ENCODE data around the gene AGAP1. TPM values are rescaled to one million over a fixed set of nuclear protein-coding genes. Genes with fewer than 3 reads are reported as not detected.

The AGAP1 gene
- total and polyA plus RNA-seq, 2 donors (not counting 3 experiments of a cell fraction or from before 2014, with no cell fraction given) = 10.2 to 20.9 TPM

DNA sequence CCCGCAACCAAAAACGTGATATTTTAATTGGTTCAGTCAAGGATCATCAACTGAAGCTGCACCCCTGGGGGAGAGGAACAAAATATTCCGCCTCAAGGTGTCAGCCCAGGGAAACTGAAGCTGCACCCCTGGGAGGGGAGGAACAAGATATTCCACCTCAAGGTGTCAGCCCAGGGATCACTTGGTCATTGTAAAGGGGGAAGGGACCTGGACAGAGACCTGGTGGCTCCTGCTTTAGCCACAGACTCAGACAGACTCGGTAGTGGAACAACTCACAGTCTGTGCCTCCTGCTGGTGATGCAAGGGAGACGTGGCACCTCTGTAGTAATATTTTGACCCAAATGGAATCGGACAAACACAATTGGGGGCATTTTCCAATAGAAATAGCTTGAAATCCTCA lies 599.3 kb downstream of the AGAP1 start:
- no peaks in the 10 kb centered on the region for H3K36me3 ChIP-seq (ENCODE audit: control insufficient read depth in 2 of 2, extremely low read depth in 1 of 2, insufficient read depth in 2 of 2, low read length in 2 of 2)
- ChIA-PET POLR2A (no interaction called here), CTCF (interaction anchor here (0.7 to 1.0 kb wide), 2 partner anchors 12 to 20 kb away, joined by 3 read pairs; no protein-coding TSS in a partner anchor)
- no peak overlapping the region for H3K4me3 ChIP-seq (replicated peaks in 1 of 3; ENCODE audit: insufficient read depth in 1 of 3, low read depth in 1 of 3, low read length in 3 of 3)
- no peaks in the 10 kb centered on the region for H3K79me2 ChIP-seq (ENCODE audit: control insufficient read depth, insufficient read depth, low read length)
- no peak overlapping the region for H3K27ac ChIP-seq (ENCODE audit: insufficient read depth, low read depth, low read length)
- H3K27me3 ChIP-seq (ENCODE audit: control insufficient read depth in 2 of 2, insufficient read depth in 2 of 2, low read length in 2 of 2) = no peaks in the 10 kb centered on the region
- no peaks in the 10 kb centered on the region for H4K20me1 ChIP-seq (replicated peaks; ENCODE audit: control insufficient read depth, extremely low read depth, insufficient read depth, low read length)
- FAIRE-seq (no peak), DNase-seq (ENCODE audit: low read depth, low spot score) (no peak)
- intact Hi-C loops (cut with micrococcal nuclease) = no loop called here
- dilution Hi-C loops (cut with MboI; ENCODE audit: extremely low pct_ligation_motif_present, low sequenced_read_pairs) = no loop called here
- H3K9me1 ChIP-seq (replicated peaks; ENCODE audit: control insufficient read depth, extremely low read depth, insufficient read depth, low read length) = no peaks in the 10 kb centered on the region
- H3K9ac ChIP-seq (replicated peaks; ENCODE audit: extremely low read depth, insufficient read depth, low read length) = no peak overlapping the region
- H2AFZ ChIP-seq (ENCODE audit: low read depth, low read length) = no peak overlapping the region
- no peaks in the 10 kb centered on the region for H3K4me1 ChIP-seq (ENCODE audit: control insufficient read depth, extremely low read depth, insufficient read depth, low read length)
- TF ChIP-seq POLR2A (IDR thresholded peaks at IDR 0.05; ENCODE audit: low read depth, low read length) = no peak
- H3K4me2 ChIP-seq (ENCODE audit: insufficient read depth, low read length) = no peak overlapping the region
- BruUV-seq (replicated peaks) = no TSS peak
- H3K9me3 ChIP-seq (replicated peaks; ENCODE audit: control insufficient read depth, insufficient read depth, low read length) = no peaks in the 10 kb centered on the region

DNA sequence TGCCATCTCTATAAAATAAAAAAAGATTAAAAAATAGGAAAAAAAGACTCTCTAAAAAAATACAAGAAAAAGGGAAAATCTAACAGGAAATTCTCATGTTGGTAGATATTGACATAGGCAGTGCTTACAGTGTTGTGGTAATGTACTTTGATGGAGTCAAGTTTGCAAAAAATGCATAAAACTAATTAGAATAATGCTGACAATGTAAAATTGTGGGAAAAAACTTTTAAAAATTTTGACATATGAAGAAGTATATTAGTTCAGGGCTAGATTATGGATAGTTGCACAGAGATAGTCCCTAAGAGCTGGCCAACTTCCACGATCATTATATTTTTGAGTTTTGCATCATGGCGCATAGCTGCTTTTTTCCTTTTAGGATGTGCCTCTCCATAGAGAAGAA lies 601.7 kb downstream of the AGAP1 start:
- H3K4me2 ChIP-seq (ENCODE audit: insufficient read depth, low read length) = no peak overlapping the region
- no peaks in the 10 kb centered on the region for H3K79me2 ChIP-seq (ENCODE audit: control insufficient read depth, insufficient read depth, low read length)
- dilution Hi-C loops (cut with MboI; ENCODE audit: extremely low pct_ligation_motif_present, low sequenced_read_pairs) (no loop called here), intact Hi-C loops (cut with micrococcal nuclease) (no loop called here)
- H3K36me3 ChIP-seq (ENCODE audit: control insufficient read depth in 2 of 2, extremely low read depth in 1 of 2, insufficient read depth in 2 of 2, low read length in 2 of 2) = no peaks in the 10 kb centered on the region
- H3K4me1 ChIP-seq (ENCODE audit: control insufficient read depth, extremely low read depth, insufficient read depth, low read length) = no peaks in the 10 kb centered on the region
- DNase-seq (ENCODE audit: low read depth, low spot score) (no peak), FAIRE-seq (no peak)
- BruUV-seq (replicated peaks) = no TSS peak
- no peak overlapping the region for H3K9ac ChIP-seq (replicated peaks; ENCODE audit: extremely low read depth, insufficient read depth, low read length)
- no peaks in the 10 kb centered on the region for H3K9me3 ChIP-seq (replicated peaks; ENCODE audit: control insufficient read depth, insufficient read depth, low read length)
- no peaks in the 10 kb centered on the region for H4K20me1 ChIP-seq (replicated peaks; ENCODE audit: control insufficient read depth, extremely low read depth, insufficient read depth, low read length)
- no peak overlapping the region for H3K27ac ChIP-seq (ENCODE audit: insufficient read depth, low read depth, low read length)
- CTCF ChIA-PET = interaction anchor here (0.9 kb wide), 1 partner anchor 11 kb away, joined by 3 read pairs; no protein-coding TSS in a partner anchor
- H3K27me3 ChIP-seq (ENCODE audit: control insufficient read depth in 2 of 2, insufficient read depth in 2 of 2, low read length in 2 of 2) = no peaks in the 10 kb centered on the region
- no peaks in the 10 kb centered on the region for H3K9me1 ChIP-seq (replicated peaks; ENCODE audit: control insufficient read depth, extremely low read depth, insufficient read depth, low read length)
- no peak overlapping the region for H2AFZ ChIP-seq (ENCODE audit: low read depth, low read length)
- TF ChIP-seq JUN (IDR thresholded peaks at IDR 0.05; ENCODE audit: borderline replicate concordance, insufficient read depth, insufficient read length, low read depth) = no peak
- TF ChIP-seq MAX (IDR thresholded peaks at IDR 0.05; ENCODE audit: insufficient read depth, insufficient read length) = no peak
- TF ChIP-seq EZH2 (IDR thresholded peaks at IDR 0.05; ENCODE audit: borderline replicate concordance, low read depth, low read length, severe bottlenecking) = no peak
- TF ChIP-seq POLR2A (IDR thresholded peaks at IDR 0.05; ENCODE audit: low read depth, low read length) = no peak
- no peak for TF ChIP-seq MYC (IDR thresholded peaks at IDR 0.05; ENCODE audit: low read depth, low read length)
- no peak for TF ChIP-seq FOS (IDR thresholded peaks at IDR 0.05; ENCODE audit: borderline replicate concordance, insufficient read depth, low read length)
- no peak for TF ChIP-seq POLR2AphosphoS5 (IDR thresholded peaks at IDR 0.05; ENCODE audit: insufficient read depth, low read depth, low read length)
- TF ChIP-seq CTCF (IDR thresholded peaks at IDR 0.05; ENCODE audit: extremely low read depth in 1 of 2, insufficient read depth in 1 of 2, low read depth in 1 of 2, low read length in 2 of 2) = no peak
- TF ChIP-seq GATA2 (IDR thresholded peaks at IDR 0.05; ENCODE audit: insufficient read depth, insufficient read length, low read depth, low read length) = no peak
- no peak overlapping the region for H3K4me3 ChIP-seq (replicated peaks in 1 of 3; ENCODE audit: insufficient read depth in 1 of 3, low read depth in 1 of 3, low read length in 3 of 3)
- POLR2A ChIA-PET = no interaction called here

All from endothelial cell of umbilical vein (primary cell).